ENCODE results near the gene MRPL58. TPM values are rescaled to one million over a fixed set of nuclear protein-coding genes. Genes with fewer than 3 reads are reported as not detected.
"Not testable (repeated sequence)": the region's sequence is repeated elsewhere in the genome, so short reads cannot be mapped to it uniquely, and the experiment has no call there.

The MRPL58 gene
- total RNA-seq, 1 experiment from 2014 or later, result 39.6 TPM

- Histone ChIP-seq H3K9me3 (replicated peaks) (no peaks in the 10 kb centered on the region), H3K4me3 (no peak overlapping the region), H3K27me3 (no peaks in the 10 kb centered on the region), H3K4me1 (peaks cover 14% of the 10 kb centered on the region), H3K36me3 (peaks cover 10% of the 10 kb centered on the region), H3K27ac (no peak overlapping the region)
- no peak for DNase-seq
Measured at GRCh38 chr17:75001915-75002843, 10.3 kb upstream of the MRPL58 start.

DNA sequence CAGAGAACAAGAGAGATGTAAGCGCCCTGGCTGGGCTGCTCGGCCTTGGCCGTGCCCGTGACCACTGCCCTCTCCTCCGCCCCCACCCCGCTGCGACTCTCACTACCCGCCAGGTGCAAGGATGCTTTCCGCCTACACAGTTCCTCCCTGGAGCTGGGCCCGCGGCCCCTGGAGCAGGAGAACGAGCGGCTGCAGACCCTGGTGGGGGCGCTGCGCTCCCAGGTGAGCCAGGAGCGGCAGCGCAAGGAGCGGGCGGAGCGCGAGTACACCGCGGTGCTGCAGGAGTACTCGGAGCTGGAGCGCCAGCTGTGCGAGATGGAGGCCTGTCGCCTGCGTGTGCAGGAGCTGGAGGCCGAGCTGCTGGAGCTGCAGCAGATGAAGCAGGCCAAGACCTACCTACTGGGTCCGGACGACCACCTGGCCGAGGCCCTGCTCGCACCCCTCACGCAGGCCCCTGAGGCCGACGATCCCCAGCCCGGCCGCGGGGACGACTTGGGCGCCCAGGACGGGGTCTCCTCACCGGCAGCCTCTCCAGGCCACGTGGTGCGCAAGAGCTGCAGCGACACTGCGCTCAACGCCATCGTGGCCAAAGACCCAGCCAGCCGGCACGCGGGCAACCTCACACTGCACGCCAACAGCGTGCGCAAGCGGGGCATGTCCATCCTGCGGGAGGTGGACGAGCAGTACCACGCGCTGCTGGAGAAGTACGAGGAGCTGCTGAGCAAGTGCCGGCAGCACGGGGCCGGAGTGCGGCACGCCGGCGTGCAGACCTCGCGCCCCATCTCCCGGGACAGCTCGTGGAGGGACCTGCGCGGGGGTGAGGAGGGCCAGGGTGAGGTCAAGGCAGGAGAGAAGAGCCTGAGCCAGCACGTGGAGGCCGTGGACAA is 9.2 kb upstream of the MRPL58 start:
- Histone ChIP-seq H3K4me3 (no peak overlapping the region), H3K36me3 (peaks cover 10% of the 10 kb centered on the region), H3K27ac (no peak overlapping the region), H3K9me3 (replicated peaks) (no peaks in the 10 kb centered on the region), H3K27me3 (no peaks in the 10 kb centered on the region), H3K4me1 (peaks cover 14% of the 10 kb centered on the region)
- no peak for DNase-seq

DNA sequence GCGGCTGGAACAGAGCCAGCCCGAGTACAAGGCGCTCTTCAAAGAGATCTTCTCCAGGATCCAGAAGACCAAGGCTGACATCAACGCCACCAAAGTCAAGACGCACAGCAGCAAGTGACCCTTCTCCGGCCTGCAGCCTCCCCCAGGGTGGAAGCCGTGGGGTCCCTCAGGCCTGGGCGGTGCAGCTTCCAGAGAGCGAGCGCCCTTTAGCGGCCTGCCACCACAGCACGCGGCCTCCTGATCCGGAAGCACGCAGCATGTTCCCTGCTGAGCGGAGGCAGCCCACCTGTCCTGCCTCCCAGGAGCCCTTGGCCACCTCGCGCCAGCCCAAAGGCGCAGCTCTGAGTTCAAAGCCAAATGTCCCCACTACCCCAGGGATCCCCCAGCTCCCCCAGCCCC is 8.5 kb upstream of the MRPL58 start:
- Histone ChIP-seq H3K27me3 (no peaks in the 10 kb centered on the region), H3K9me3 (replicated peaks) (no peaks in the 10 kb centered on the region), H3K4me1 (peaks cover 14% of the 10 kb centered on the region), H3K4me3 (no peak overlapping the region), H3K27ac (no peak overlapping the region), H3K36me3 (peaks cover 10% of the 10 kb centered on the region)
- DNase-seq, result no peak

- H3K36me3 ChIP-seq, result peaks cover 10% of the 10 kb centered on the region
- peak; percentile 74 to 75 for DNase-seq
- peaks cover 14% of the 10 kb centered on the region for H3K4me1 ChIP-seq
- H3K27me3 ChIP-seq, result no peaks in the 10 kb centered on the region
- no peak overlapping the region for H3K4me3 ChIP-seq
- H3K27ac ChIP-seq, result no peak overlapping the region
- H3K9me3 ChIP-seq (replicated peaks), result no peaks in the 10 kb centered on the region
Measured at GRCh38 chr17:75004371-75004770, 8.1 kb upstream of the MRPL58 start.

- Histone ChIP-seq H3K9me3 (replicated peaks) (no peaks in the 10 kb centered on the region), H3K27me3 (no peaks in the 10 kb centered on the region), H3K4me1 (peaks cover 14% of the 10 kb centered on the region), H3K27ac (no peak overlapping the region), H3K36me3 (peaks cover 10% of the 10 kb centered on the region), H3K4me3 (no peak overlapping the region)
- no peak for DNase-seq
Measured at GRCh38 chr17:75005291-75005690, 7.2 kb upstream of the MRPL58 start.

- H3K27me3 ChIP-seq; H3K27ac ChIP-seq; H3K4me3 ChIP-seq; DNase-seq; H3K9me3 ChIP-seq (replicated peaks): not testable (repeated sequence)
- Histone ChIP-seq H3K36me3 (peaks cover 10% of the 10 kb centered on the region), H3K4me1 (peaks cover 18% of the 10 kb centered on the region)
Measured at GRCh38 chr17:75006084-75006483, 6.4 kb upstream of the MRPL58 start.

DNA sequence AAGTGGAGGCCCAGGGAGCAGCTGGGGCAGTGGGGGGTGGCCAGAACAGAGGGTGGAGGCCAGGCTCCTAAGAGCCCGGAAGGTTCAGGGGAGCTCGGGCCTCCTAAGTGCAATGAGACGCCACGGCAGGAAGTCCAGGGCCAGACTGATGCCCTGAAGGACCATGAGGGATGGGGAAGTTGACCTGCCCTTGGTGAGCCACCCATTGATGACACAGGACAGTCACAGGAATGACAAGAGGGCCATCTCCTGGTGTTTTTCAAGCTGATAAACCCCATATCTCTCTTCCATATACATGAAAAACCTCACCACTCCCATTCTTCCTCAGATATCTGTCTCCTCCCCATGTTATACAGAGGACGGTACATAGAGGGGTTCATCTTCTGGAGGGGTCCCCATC is 5.8 kb upstream of the MRPL58 start:
- DNase-seq, result no peak
- H3K9me3 ChIP-seq (replicated peaks), result no peaks in the 10 kb centered on the region

GRCh38 chr17:75008373-75008772 is 4.1 kb upstream of the MRPL58 start:
- DNase-seq, result no peak
- H3K4me3 ChIP-seq, result no peak overlapping the region
- peaks cover 24% of the 10 kb centered on the region for H3K4me1 ChIP-seq
- H3K9me3 ChIP-seq (replicated peaks), result no peaks in the 10 kb centered on the region
- H3K27me3 ChIP-seq, result no peaks in the 10 kb centered on the region
- no peaks in the 10 kb centered on the region for H3K36me3 ChIP-seq
- no peak overlapping the region for H3K27ac ChIP-seq

More for the DNA sequence above, 5.8 kb upstream of the MRPL58 start:
- H3K27ac ChIP-seq, result no peak overlapping the region
- H3K27me3 ChIP-seq, result no peaks in the 10 kb centered on the region
- no peak overlapping the region for H3K4me3 ChIP-seq
- H3K36me3 ChIP-seq, result peaks cover 10% of the 10 kb centered on the region
- peaks cover 22% of the 10 kb centered on the region for H3K4me1 ChIP-seq

GRCh38 chr17:75009139-75009724 is 3.2 kb upstream of the MRPL58 start:
- Histone ChIP-seq H3K36me3 (no peaks in the 10 kb centered on the region), H3K27me3 (no peaks in the 10 kb centered on the region), H3K27ac (no peak overlapping the region), H3K4me1 (peaks cover 20% of the 10 kb centered on the region), H3K9me3 (replicated peaks) (no peaks in the 10 kb centered on the region), H3K4me3 (no peak overlapping the region)
- no peak for DNase-seq

- H3K4me1 ChIP-seq, result peaks cover 15% of the 10 kb centered on the region
- H3K9me3 ChIP-seq (replicated peaks), result no peaks in the 10 kb centered on the region
- H3K36me3 ChIP-seq, result no peaks in the 10 kb centered on the region
- H3K27me3 ChIP-seq, result no peaks in the 10 kb centered on the region
- H3K27ac ChIP-seq, result no peak overlapping the region
- DNase-seq, result peak; percentile 37 to 60
- no peak overlapping the region for H3K4me3 ChIP-seq
Measured at GRCh38 chr17:75010683-75011400, 1.6 kb upstream of the MRPL58 start.

DNA sequence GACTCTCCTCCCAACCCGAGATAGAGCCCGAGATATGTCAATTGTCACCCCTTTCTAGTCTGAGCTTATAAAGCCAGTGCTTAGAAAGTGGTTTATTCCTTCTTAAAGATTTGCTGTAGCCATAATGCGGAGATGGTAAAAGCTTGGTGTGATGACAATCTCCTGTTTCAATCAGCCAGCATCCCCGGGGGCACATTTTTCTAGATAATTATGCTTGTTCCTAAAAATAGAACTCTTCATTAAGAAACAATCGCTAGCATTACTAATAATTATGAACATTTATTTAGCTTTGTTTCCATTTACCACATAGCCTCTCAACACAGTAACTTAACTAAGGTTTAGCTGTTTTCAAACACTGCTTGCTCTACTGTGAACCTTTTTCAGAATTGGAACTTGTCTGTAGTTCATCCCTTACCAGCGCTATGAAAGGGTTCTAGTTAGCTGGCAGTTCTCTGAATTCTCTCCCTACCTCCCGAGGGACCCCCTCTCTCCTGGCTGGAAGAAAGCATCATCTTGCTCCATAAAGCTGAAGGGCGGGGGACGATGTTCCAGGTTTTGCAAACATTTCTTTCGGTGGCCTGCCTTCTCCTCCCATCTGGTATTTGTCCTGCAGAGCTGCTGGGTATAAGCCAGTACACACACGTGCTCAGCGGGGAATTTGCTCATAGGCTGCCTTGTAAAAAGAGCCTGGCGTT is 922 bp upstream of the MRPL58 start:
- Histone ChIP-seq H3K4me1 (peaks cover 15% of the 10 kb centered on the region), H3K9me3 (replicated peaks) (no peaks in the 10 kb centered on the region), H3K27ac (peak overlapping the region; percentile 66), H3K4me3 (peak overlapping the region; percentile 75), H3K36me3 (no peaks in the 10 kb centered on the region; the same call in 1 of the 2 replicates), H3K27me3 (no peaks in the 10 kb centered on the region)
- DNase-seq, result peak; percentile 58 to 71

- H3K4me1 ChIP-seq, result peaks cover 15% of the 10 kb centered on the region
Measured at GRCh38 chr17:75012096-75012345, 449 bp upstream of the MRPL58 start.

DNA sequence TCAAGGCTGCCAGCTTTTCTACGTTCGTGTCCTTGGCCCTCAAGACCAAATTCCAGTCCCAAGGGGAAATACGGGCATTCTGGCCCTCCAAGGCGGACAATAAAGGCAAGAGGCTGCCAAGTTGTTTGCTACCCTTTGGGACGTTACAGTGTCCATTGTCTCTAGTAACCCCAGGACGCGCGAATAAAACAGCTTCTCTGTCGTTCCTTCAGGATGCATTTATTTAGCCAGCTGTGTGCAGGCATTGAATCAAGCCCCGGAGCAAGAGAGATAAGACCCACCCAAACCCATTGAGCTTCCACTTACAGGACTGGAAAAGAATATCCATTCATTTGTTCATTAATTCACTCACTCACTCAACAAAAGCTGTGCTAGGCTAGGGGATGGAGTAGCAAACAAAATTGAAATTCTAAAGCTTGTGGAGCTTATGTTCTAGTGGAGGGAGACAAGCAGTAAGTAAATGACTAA is 656 bp downstream of the MRPL58 start:
- H3K36me3 ChIP-seq, result no peaks in the 10 kb centered on the region; the same call in 1 of the 2 replicates
- peak overlapping the region; percentile 66 for H3K27ac ChIP-seq
- H3K4me3 ChIP-seq, result peak overlapping the region; percentile 75
- no peaks in the 10 kb centered on the region for H3K27me3 ChIP-seq
- peaks cover 15% of the 10 kb centered on the region for H3K4me1 ChIP-seq
- no peak for DNase-seq
- H3K9me3 ChIP-seq (replicated peaks), result no peaks in the 10 kb centered on the region

More at GRCh38 chr17:75012096-75012345, 449 bp upstream of the MRPL58 start:
- Histone ChIP-seq H3K9me3 (replicated peaks) (no peaks in the 10 kb centered on the region), H3K36me3 (no peaks in the 10 kb centered on the region; the same call in 1 of the 2 replicates), H3K27me3 (no peaks in the 10 kb centered on the region), H3K4me3 (peak overlapping the region; percentile 75), H3K27ac (peak overlapping the region; percentile 66)
- no peak for DNase-seq

- Histone ChIP-seq H3K36me3 (peaks cover 25% of the 10 kb centered on the region), H3K4me1 (no peaks in the 10 kb centered on the region), H3K4me3 (no peak overlapping the region), H3K27me3 (no peaks in the 10 kb centered on the region), H3K9me3 (replicated peaks) (no peaks in the 10 kb centered on the region), H3K27ac (no peak overlapping the region)
- DNase-seq, result no peak
Measured at GRCh38 chr17:75019146-75019545, 6.7 kb downstream of the MRPL58 start.
